Neural crest cell (in vitro differentiated cells): ENCODE measurements around the gene TEKTIP1. TPM values are rescaled to one million over a fixed set of nuclear protein-coding genes. Genes with fewer than 3 reads are reported as not detected.

Source experiments
- DNase-seq: peaks from one replicate; pipeline ENCODE4 v3.0.0; 2021; ENCODE audit warnings: low read depth, mixed read lengths, low spot score
- H3K27ac Mint-ChIP-seq: one replicate; pipeline ENCODE4 v1.8.0; 2021; ENCODE audit warnings: mild to moderate bottlenecking, mixed read lengths; ENCODE audit not compliant: unreplicated experiment
- H3K27me3 Mint-ChIP-seq: 2 replicates; pipeline ENCODE4 v1.8.0; 2021; ENCODE audit warnings: low read depth, mild to moderate bottlenecking, mixed read lengths
- H3K36me3 Mint-ChIP-seq: 2 replicates; pipeline ENCODE4 v1.8.0; 2021; ENCODE audit warnings: low read depth, mild to moderate bottlenecking, mixed read lengths
- H3K4me1 Mint-ChIP-seq: 2 replicates; pipeline ENCODE4 v1.8.0; 2021; ENCODE audit warnings: mixed read lengths
- H3K4me3 Mint-ChIP-seq: one replicate; pipeline ENCODE4 v1.8.0; 2021; ENCODE audit warnings: mild to moderate bottlenecking, mixed read lengths
- H3K9me3 Mint-ChIP-seq: 2 replicates; pipeline ENCODE4 v1.8.0; 2021; ENCODE audit warnings: mixed read lengths
- CTCF ChIP-seq: fragments of 200-600 bp; sonication (generic); conservative IDR thresholded peaks from 2 replicates; pipeline ENCODE4 v1.5.0; 2021; ENCODE audit warnings: antibody characterized with exemption, mild to moderate bottlenecking
- total RNA-seq: library from RNA; stranded (reverse); gene quantifications from 2 replicates; pipeline ENCODE4 v1.2.1, GENCODE V29; 2021

TEKTIP1 gene
- total RNA-seq, 1 donor from 2014 or later: 2.0 TPM

- TF ChIP-seq CTCF: no peak
- Mint-ChIP-seq H3K4me1 (no peaks in the 10 kb centered on the region), H3K9me3 (no peaks in the 10 kb centered on the region), H3K27ac (no peak overlapping the region), H3K36me3 (peaks cover 3% of the 10 kb centered on the region), H3K27me3 (no peaks in the 10 kb centered on the region), H3K4me3 (no peak overlapping the region)
- no peak for DNase-seq
Measured at GRCh38 chr19:3533563-3534216, 5.3 kb upstream of the TEKTIP1 start.

- no peak for TF ChIP-seq CTCF
- no peak for DNase-seq
- Mint-ChIP-seq H3K27me3 (no peaks in the 10 kb centered on the region), H3K4me3 (no peak overlapping the region), H3K27ac (no peak overlapping the region), H3K9me3 (no peaks in the 10 kb centered on the region), H3K4me1 (no peaks in the 10 kb centered on the region), H3K36me3 (peaks cover 3% of the 10 kb centered on the region)
Measured at GRCh38 chr19:3534375-3535234, 4.4 kb upstream of the TEKTIP1 start.

- Mint-ChIP-seq H3K27me3 (no peaks in the 10 kb centered on the region), H3K36me3 (peaks cover 3% of the 10 kb centered on the region), H3K27ac (no peak overlapping the region), H3K4me3 (no peak overlapping the region), H3K4me1 (no peaks in the 10 kb centered on the region), H3K9me3 (no peaks in the 10 kb centered on the region)
- TF ChIP-seq CTCF: no peak
- no peak for DNase-seq
Measured at GRCh38 chr19:3535235-3535535, 3.8 kb upstream of the TEKTIP1 start.

- H3K36me3 Mint-ChIP-seq: peaks cover 3% of the 10 kb centered on the region
- no peak for TF ChIP-seq CTCF
- H3K27ac Mint-ChIP-seq: no peak overlapping the region
- H3K4me3 Mint-ChIP-seq: no peak overlapping the region
- no peaks in the 10 kb centered on the region for H3K9me3 Mint-ChIP-seq
- H3K4me1 Mint-ChIP-seq: no peaks in the 10 kb centered on the region
- H3K27me3 Mint-ChIP-seq: no peaks in the 10 kb centered on the region
- no peak for DNase-seq
Measured at GRCh38 chr19:3535563-3535965, 3.4 kb upstream of the TEKTIP1 start.

- Mint-ChIP-seq H3K4me3 (no peak overlapping the region), H3K36me3 (peaks cover 3% of the 10 kb centered on the region), H3K4me1 (no peaks in the 10 kb centered on the region), H3K27ac (no peak overlapping the region), H3K27me3 (no peaks in the 10 kb centered on the region), H3K9me3 (no peaks in the 10 kb centered on the region)
- no peak for TF ChIP-seq CTCF
- DNase-seq: no peak
Measured at GRCh38 chr19:3535981-3536380, 3.0 kb upstream of the TEKTIP1 start.
